HG03066 (cell line): ENCODE measurements around the gene ADGRE3.
"Not testable (repeated sequence)": the region's sequence is repeated elsewhere in the genome, so short reads cannot be mapped to it uniquely, and the experiment has no call there.

Source experiments
- ATAC-seq: cut with Tn5 transposase; IDR thresholded peaks from one replicate; pipeline ENCODE4 v1.9.1; 2021; ENCODE audit warnings: low read depth; ENCODE audit not compliant: unreplicated experiment

ADGRE3 gene

DNA sequence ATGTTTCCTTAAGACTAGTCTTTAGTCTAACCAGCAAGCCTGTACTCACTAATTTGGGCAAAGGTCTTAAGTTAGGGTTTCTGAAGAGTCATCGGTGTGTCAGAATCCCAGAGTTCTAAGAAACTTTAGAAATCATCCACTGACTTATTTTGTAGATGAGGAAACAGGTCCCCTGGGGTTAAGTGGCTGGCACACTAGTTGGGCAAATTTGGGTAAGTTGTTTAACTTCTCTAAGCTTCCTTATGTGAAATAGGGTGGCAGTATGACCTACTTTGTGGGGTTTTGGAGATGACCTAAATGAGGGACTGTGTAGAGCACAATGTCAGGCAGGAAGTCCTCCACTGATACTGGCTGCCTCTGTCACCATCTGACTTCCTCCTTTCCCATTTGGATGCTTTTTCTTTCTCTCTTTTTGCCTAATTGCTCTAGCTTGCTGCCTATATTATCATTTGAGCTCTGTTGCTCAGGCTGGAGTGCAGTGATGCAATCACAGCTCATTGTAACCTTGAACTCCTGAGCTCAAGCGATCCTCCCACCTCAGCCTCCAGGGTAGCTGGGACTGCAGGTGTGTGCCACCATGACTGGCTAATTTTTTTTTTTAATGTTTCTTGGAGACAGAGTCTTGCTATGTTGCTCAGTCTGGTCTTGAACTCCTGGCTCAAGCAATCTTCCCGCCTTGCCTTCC, 2.3 kb downstream of the ADGRE3 start:
- ATAC-seq, result no peak

GRCh38 chr19:14670408-14670807, 4.2 kb downstream of the ADGRE3 start:
- ATAC-seq, result no peak

- ATAC-seq, result no peak
Measured at GRCh38 chr19:14669940-14670339, 4.7 kb downstream of the ADGRE3 start.

DNA sequence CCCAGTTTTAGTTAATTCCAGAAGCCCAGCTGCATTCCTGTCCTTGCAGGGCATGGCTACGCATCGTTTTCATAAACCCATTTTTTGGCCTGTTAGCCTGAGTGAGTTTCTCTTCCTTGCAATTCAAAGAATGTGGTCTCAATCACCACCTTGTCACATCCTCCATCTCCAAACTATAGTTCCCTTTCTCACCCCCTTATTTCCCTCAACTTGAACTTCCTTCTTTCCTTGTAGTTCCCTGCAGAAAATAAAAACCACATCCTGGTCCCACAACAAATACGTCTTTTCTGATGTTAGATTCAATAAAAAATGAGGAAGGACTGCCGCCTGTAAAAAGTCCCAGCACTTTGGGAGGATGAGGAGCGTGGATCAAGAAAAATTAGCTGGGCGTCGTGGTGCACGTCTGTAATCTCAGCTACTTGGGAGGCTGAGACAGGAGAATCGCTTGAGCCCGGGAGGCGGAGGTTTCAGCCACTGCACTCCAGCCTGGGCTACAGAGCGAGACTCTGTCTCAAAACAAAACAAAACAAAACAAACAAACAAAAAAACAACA, 13.2 kb downstream of the ADGRE3 start:
- no peak for ATAC-seq

DNA sequence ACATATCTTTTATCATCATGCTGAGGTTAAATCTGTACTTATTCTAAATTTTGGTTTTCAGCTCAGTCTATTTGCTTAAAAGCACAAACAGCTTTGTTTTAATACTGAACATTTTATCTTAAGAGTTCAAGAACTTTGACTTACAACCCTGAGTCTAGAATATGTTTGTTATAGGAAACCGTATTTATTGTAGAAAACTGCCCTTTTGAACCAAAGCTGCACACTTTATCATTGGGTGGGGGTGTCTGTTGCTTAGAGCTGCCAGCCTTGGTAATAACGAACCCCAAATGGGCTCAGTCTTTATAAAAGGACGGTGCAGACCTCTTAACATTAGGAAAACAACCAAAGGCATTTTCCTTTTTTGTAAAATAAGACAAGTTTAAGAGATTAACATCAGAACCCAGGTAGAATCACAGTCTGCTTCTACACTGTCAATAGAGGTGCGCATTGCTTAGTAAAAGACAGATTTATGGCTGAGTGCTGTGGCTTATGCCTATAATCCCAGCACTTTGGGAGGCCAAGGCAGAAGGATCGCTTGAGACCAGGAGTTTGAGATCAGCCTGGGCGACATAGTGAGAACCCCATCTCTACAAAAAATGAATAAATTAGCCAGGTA, 14.7 kb downstream of the ADGRE3 start:
- no peak for ATAC-seq

DNA sequence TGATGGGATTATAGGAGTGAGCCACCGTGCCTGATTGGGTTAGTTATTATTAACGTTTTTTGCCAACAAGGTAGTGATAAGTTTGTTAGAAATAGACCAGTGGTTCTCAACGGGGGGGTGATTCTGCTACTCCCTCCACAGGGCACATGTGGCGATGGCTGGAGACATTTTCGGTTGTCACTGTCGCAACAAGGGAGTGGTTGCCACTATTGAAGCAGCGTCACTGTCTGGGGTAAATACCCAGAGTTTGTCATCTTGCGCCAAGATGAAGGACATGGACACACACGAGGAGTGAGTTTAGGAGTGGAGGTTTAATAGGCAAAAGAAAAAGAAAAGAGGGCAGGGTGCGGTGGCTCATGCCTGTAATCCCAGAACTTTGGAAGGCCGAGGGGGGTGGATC, 18.9 kb downstream of the ADGRE3 start:
- no peak for ATAC-seq

DNA sequence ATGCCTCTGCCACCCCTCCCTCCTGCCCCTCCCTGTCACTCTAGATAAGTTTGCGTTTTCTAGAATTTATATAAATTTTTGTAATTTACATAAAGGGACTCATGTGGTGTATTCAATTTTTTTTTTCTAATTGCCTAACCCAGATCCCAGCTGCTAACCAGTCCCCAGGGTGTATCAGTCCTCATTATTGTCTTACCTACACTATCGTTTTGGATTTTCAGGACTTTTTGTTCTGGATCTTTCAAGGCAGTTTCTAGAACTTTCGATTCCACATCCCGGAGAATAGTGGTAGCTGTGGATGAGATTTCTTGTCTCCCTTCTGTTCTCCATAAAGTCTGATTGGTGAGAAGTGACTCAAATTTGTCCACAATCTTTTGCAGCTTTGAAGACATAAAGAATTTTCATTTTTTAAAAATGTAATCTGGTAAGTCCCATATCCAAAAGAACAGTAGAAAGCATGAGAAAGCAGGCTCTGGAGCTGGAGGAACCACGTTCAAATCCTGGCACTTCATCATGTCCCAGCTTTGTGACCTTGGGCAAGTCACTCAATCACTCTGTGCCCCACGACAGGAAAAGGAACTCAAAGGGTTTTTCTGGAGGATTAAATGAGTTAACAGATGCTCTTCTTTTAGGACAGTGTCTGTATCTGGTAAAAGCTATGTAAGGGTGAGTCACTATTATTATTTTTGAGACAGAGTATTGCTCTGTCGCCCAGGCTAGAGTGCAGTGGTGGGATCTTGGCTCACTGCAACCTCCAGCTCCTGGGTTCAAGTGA, 19.7 kb downstream of the ADGRE3 start:
- no peak for ATAC-seq

- no peak for ATAC-seq
Measured at GRCh38 chr19:14650161-14650560, 24.5 kb downstream of the ADGRE3 start.

DNA sequence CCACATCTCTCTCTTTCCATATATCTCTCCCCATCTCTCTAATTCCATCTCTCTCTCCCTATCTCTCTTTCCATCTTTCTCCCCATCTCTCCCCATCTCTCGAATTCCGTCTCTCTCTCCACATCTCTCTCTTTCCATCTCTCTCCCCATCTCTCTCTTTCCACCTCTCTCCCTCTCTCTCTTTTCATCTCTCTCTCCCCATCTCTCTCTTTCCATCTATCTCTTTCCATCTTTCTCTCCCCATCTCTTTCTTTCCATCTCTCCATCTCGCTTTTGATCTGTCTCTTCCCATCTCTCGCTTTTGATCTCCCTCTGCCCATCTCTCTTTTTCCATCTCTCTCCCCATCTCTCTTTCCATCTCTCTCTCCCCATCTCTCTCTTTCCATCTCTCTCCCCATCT, 25.6 kb downstream of the ADGRE3 start:
- no peak for ATAC-seq

- ATAC-seq, result no peak
Measured at GRCh38 chr19:14648506-14648905, 26.1 kb downstream of the ADGRE3 start.

DNA sequence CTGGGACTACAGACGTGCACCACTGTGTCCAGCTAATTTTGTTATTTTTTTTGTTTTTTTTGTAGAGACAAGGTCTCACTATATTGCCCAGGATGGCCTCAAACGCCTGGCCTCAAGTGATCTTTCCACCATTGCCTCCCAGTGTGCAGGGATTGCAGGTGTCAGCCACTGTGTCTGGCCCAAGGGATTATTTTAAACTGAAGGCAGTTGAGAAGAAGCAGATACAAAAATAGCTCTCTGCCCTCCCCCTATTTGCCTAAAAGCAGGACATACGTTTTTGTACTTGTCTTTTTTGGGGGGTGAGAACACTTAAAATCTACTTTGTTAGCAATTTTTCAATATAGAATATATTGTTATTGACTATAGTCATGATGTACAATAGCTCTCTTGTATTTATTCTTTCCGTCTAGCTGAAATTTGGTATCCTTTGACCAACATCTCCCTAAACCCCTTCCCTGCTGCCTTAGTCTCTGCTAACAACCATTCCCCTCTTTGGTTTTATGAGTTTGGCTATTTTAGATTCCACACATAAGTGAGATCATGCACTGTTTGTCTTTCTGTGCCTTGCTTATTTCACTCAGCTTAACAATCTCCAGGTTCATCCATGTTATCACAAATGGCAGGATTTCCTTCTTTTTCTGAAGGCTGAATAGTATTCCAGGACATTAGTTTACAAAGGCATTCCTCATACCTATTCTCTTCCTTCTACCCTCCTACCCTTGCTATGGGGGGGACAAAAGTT, 34.9 kb downstream of the ADGRE3 start:
- no peak for ATAC-seq

DNA sequence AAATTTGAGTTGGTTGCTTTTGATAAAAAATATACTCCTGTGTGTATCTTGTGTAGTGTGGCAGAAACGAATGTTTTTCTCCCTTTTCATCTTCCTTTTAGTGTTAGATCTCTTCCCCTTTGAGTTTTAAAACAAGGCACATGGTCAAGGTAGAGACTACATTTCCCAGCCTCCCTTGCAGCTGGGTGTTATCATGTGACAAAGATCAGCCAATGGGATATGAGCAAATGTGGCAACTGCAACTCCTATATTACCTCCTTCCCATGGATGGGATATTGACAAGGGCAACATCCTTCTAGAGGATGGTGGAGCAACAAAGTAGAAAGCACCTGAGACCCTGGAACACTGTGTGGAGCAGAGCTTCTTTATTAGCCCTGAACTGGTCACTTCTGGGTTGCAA, 42.4 kb downstream of the ADGRE3 start:
- ATAC-seq, result no peak

- ATAC-seq, result no peak
Measured at GRCh38 chr19:14629557-14629956, 45.1 kb downstream of the ADGRE3 start.

DNA sequence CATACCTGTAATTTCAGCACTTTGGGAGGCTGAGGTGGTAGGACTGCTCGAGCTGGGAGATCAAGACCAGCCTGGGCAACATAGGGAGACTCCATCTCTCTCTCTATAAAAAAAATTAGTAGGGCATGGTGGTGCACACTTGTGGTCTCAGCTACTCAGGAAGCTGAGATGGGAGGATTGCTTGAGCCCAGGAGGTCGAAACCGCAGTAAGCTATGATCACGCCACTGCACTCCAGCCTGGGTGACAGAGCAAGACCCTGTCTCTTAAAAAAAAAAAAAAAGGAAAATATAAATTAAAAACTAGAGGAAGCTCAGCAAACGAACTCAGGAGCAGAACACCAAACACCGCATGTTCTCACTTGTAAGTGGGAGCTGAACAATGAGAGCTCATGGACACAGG, 50.2 kb downstream of the ADGRE3 start:
- not testable (repeated sequence) for ATAC-seq

- no peak for ATAC-seq
Measured at GRCh38 chr19:14619404-14619803, 55.2 kb downstream of the ADGRE3 start.

- no peak for ATAC-seq
Measured at GRCh38 chr19:14616407-14616806, 58.2 kb downstream of the ADGRE3 start.

DNA sequence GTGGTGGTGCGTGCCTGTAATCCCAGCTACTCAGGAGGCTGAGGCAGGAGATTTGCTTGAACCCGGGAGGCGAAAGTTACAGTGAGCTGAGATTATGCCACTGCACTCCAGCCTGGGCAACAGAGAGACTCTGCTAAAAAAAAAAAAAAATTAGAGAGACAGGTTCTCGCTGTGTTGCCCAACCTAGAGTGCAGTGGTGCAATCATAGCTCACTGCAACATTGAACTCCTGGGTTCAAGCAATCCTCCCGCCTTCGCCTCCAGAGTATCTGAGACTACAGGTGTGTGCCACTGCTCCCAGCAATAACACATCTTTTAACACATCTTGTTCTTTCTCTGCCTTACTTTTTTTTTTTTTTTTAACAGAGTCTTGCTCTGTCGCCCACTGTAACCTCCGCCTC, 59.0 kb downstream of the ADGRE3 start:
- ATAC-seq, result no peak

GRCh38 chr19:14614099-14614412, 60.6 kb downstream of the ADGRE3 start:
- no peak for ATAC-seq

DNA sequence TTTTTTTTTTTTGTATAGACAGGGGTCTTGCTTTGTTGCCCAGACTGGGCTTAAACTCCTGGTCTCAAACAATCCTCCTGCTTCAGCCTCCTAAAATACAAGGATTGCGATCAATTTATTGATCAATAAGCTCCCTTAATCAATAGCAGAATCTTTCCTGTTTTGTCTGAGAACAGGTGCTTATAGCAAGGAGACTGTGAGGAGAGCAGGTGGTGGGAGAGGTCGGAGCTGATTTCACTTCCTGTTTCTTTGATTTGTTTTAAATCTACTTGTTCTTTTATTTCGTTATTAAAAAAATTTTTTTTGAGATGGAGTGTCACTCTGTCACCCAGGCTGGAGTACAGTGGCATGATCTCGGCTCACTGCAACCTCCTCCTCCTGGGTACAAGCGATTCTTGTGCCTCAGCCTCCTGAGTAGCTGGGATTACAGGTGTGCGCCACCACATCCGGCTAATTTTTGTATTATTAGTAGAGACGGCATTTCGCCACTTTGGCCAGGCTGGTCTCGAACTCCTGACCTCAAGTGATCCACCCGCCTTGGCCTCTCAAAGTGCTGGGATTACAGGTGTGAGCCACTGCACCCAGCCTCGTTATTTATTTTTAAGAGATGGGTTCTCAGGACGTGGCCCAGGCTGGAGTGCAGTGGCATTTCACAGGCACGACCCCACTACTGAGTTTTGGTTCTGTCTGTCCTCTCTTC, 61.1 kb downstream of the ADGRE3 start:
- ATAC-seq, result not testable (repeated sequence)

DNA sequence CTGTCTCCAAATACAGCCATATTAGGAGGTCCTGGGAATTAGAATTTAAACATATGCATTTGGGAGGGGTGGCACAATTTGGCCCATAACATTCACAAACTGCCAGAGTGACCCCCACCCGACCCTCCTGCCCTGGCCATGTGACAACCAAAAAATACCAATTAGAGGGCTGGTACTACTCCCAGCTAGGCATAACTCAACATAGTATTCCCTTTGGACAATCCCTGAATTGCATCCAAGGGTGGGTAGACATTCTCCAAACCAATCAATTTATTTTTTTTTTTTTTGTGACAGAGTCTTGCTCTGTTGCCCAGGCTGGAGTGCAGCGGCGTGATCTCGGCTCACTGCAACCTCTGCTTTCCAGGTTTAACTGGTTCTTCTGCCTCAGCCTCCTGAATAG, 62.0 kb downstream of the ADGRE3 start:
- no peak for ATAC-seq
